Stimulated activated CD8-positive, alpha-beta memory T cell treated with anti-CD3 and anti-CD28 coated beads, Interleukin-7, amount 100 ng/mL, for 4 hours (primary cell): ENCODE data around the gene WDR77.
A peak's percentile ranks its signal among the peaks of the same experiment; 100 is the strongest.

Experiments
- DNase-seq, 2 donors: peaks; one replicate each; pipeline ENCODE4 v3.0.0-alpha.2; 2020; ENCODE audit warnings: low read depth in 2 of 2

The WDR77 gene

GRCh38 chr1:111439461-111440351 is 9.3 kb downstream of the WDR77 start:
- DNase-seq = no peak

- no peak for DNase-seq
Measured at GRCh38 chr1:111436726-111437125, 12.3 kb downstream of the WDR77 start.

GRCh38 chr1:111424281-111424680 is 24.8 kb downstream of the WDR77 start:
- DNase-seq = no peak

- DNase-seq = no peak
Measured at GRCh38 chr1:111422546-111423391, 26.3 kb downstream of the WDR77 start.

GRCh38 chr1:111420377-111420776 is 28.7 kb downstream of the WDR77 start:
- DNase-seq = no peak

GRCh38 chr1:111419037-111419436 is 30.0 kb downstream of the WDR77 start:
- no peak for DNase-seq

- no peak for DNase-seq
Measured at GRCh38 chr1:111417755-111418154, 31.3 kb downstream of the WDR77 start.

- no peak for DNase-seq
Measured at GRCh38 chr1:111415461-111415860, 33.6 kb downstream of the WDR77 start.

- no peak for DNase-seq
Measured at GRCh38 chr1:111414756-111415155, 34.3 kb downstream of the WDR77 start.

- DNase-seq = no peak
Measured at GRCh38 chr1:111412839-111413238, 36.2 kb downstream of the WDR77 start.

GRCh38 chr1:111407301-111407700 is 41.8 kb downstream of the WDR77 start:
- no peak for DNase-seq

- peak in 1 of 2 donors; percentile 4 for DNase-seq
Measured at GRCh38 chr1:111406321-111406768, 42.7 kb downstream of the WDR77 start.

- no peak for DNase-seq
Measured at GRCh38 chr1:111404588-111404987, 44.5 kb downstream of the WDR77 start.

- DNase-seq = no peak
Measured at GRCh38 chr1:111402083-111402482, 47.0 kb downstream of the WDR77 start.

GRCh38 chr1:111399792-111400610 is 49.1 kb downstream of the WDR77 start:
- no peak for DNase-seq

- no peak for DNase-seq
Measured at GRCh38 chr1:111392460-111392945, 56.6 kb downstream of the WDR77 start.

GRCh38 chr1:111392042-111392441 is 57.0 kb downstream of the WDR77 start:
- no peak for DNase-seq
